HG03432 (cell line): ENCODE data around the gene CEBPE.

Source experiments
- ATAC-seq: cut with Tn5 transposase; IDR thresholded peaks from one replicate; pipeline ENCODE4 v1.9.1; 2021; ENCODE audit warnings: mild to moderate bottlenecking, moderate library complexity; ENCODE audit not compliant: unreplicated experiment

CEBPE gene

GRCh38 chr14:23145794-23146350, 26.8 kb upstream of the CEBPE start:
- no peak for ATAC-seq

GRCh38 chr14:23143911-23144310, 24.9 kb upstream of the CEBPE start:
- no peak for ATAC-seq

DNA sequence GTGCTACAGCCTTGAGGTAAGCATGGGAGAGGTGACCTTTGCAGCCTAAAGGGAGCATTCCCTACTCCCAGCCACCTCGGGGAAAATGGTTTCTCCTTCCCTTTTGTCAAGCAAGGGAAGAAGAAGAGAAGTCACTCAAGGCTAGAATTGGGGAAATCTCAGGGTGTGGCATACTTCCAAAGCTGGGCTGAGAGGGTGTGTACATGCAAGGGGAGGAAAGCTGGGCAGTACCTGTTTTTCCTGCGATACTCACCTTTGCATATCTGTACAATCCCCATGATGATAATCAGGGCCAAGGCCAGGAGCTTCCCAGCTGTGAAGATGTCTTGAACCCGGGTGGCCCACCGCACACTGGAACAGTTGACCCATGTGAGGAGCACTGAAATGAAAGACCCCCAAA, 23.8 kb upstream of the CEBPE start:
- ATAC-seq = no peak

DNA sequence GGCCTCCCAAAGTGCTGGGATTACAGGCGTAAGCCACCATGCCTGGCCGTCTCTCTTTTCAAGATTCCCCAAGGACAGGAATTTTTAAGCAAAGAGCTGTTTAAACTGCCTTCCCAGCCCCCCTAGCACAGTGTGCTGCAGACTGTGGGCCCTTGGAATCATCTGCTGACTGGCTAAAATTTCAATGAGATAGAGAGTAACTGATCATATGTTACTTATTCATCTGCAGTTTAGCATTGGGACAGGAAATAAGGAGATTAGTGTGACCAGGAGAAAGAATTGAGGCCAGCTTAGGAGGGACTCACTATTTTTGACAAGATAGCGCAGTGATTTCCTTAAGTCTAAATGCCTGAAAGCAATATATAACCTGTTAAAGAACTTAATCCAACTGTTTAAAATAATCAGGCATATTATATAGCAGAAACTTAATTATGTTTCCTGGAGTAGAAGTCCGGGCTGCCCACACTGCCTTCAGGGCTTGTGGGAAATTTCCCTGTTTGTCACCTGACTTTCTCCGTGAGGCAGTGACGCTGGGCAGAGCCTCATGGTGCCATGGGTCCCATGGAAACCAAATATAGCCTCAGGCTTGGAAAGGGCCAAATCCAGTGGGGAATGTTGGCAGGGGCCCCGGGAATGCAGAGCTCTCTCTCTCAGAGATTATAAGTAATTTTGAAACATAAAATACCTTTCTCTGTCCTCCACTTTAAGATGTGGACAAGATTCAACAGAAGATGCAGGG, 22.8 kb upstream of the CEBPE start:
- no peak for ATAC-seq

- no peak for ATAC-seq
These were observed 21.3 kb upstream of the CEBPE start for GRCh38 chr14:23140371-23140770.

- ATAC-seq = no peak
These were observed 20.8 kb upstream of the CEBPE start for GRCh38 chr14:23139874-23140273.

DNA sequence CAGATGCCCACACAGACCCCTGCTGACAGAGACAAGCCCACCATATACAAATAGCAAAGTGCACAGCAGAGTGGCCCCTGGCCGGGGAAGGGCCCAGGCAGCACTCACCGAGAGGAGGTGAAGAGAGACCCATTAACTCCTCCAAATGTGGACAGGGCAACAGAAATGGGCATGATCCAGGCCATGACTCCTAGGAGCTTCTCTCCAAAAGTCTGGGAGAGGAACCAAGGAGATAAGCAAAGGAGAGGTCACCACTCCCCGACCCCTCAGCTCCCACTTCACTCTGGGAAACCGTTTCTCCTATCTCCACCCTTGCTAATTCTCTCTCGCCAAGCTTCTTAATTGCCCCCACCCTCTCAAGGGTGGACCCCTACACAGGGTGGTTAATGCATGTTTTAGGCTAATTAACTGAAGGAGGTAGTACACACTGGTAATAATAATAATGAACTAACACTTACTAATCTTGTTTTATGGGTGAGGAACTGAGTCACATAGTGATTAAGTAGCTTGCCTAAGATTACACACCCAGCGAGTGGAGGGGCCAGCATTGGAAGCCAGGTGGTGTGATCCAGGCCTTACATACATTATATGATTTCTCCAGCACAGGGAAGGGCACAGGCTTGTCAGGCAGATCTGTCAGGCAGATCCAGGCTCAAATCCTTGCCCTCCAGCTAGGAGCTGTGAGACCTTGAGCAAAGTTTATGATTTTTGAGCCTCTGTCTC, 18.9 kb upstream of the CEBPE start:
- no peak for ATAC-seq

DNA sequence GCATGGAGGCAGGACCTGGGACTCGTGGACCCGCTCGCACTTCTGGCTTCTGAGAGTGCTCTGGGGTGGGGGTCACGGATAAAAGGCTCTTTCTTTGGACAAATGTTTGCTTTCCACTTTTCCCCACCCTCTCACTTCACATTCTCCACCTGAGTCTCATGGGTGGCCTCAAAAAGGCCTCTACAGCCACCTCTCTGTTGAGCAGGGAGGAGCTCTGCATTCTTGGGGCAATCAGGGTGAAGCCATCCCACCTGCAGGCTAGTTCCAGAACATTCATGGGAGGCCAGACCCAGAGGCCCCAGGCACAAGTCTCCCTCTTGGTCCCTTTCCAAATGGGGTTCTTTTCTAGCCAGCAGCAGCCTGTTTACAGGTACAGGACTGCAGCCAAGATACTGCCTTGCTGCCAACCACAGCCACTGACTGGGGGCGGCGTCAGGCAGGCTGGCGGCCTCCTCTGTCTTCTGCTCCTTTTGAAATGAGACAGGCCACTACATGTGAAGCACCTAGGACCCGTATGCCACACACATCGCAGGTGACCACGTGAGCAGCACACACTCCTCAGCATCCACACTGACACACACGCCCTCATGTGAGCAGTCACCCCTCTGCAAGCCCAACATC, 18.2 kb upstream of the CEBPE start:
- no peak for ATAC-seq

DNA sequence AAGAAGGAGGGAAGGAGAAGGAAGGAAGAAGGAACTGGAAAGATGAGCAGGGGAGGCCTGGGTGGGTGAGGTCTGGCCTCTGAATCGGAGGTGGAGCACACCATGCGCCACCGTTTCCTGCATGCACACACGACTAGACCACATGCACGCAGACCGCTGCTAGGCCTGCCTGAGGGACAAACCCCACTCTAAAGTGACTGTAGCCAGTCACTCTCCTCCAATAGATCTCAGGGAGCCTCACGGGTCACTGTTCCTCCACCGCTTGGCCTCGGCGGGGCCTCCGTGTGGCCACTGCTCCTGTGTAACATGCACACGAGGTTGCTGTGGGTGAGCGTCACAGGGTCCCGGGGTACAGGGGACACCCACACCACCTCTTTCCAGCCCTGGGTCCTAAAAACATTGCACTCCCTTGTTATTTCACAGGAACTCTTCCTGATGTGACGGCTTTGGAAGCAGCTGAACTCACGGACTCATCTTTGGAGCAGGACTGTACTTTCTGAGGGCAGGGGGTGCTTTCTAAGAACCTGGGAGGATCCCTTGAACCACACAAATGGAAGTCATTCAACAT, 17.6 kb upstream of the CEBPE start:
- ATAC-seq = no peak

- no peak for ATAC-seq
These were observed 13.9 kb upstream of the CEBPE start for GRCh38 chr14:23132970-23133369.

DNA sequence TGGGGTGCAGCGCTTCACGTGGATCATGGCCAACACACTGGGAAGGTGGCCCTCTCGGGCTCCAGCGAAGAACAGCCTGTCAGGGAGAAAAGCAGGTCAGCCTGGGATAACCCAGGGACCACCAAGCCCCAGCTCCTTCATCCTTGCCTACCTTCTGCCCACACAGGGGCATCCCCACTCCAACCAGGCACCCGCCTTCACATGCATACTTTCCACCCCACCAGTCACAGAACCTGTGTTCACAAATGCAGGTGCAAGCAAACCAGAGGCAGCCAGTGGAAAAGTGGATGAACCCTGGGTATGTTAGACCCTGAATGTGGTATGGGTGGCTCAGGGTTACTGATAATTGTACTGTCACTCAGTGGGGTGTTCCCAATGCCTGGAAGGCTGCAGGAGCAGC, 12.4 kb upstream of the CEBPE start:
- no peak for ATAC-seq

DNA sequence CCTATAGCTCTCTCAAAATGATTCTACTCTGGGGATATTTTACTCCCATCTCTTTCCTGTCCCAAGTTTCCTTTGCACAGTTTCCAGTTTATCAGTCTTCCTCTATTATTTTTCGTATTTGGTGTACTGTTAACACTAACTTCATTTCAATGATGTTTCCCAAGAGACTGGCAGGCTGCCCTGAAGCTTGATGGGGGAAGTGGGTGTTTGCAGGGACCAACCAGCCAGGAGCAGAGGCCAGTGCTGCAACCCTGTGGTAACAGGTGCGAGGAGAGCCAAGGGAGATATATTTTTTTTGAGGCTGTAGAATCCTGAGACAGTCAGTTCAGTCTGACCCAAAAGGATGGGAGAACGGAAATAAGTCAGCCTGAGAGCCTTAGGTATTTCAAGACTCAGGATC, 11.8 kb upstream of the CEBPE start:
- ATAC-seq = no peak

- ATAC-seq = no peak
These were observed 10.8 kb upstream of the CEBPE start for GRCh38 chr14:23129759-23130316.

DNA sequence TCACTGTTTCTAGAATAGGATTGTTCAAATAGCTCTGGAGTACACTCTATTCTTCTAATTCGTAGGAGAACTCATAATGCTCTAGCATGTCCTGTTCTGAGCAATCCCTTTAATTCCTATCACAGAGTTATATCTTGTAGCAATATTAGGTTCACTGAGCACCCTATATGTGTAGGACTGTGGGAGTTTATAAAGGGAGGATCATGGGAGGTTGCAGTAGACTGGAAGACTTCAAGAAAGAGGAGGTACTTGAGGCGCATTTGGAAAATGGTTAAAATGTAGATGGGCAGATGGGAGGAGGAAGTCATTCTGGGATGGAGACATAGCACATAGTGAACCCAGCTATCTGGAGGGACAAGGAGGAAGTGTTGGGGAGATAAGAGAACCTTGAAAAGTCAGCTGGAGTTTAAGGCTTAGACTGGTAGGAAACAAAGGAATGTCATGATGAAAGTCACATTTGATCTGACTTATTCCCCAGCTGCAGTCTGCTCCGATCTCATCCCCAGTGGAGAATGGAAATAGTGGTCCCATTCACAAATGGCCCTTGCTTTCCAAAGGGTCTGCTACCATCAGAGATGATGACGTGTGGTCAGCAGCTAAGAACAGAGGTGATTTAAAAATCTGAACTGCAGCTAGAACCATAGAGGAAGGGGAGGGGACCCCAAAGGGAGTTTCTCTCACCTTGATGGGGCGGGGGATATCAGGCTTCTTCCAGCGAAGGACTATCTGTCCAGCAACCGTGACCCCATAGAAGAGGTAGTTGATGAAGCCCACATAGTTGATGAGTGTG, 10.1 kb upstream of the CEBPE start:
- ATAC-seq = no peak

DNA sequence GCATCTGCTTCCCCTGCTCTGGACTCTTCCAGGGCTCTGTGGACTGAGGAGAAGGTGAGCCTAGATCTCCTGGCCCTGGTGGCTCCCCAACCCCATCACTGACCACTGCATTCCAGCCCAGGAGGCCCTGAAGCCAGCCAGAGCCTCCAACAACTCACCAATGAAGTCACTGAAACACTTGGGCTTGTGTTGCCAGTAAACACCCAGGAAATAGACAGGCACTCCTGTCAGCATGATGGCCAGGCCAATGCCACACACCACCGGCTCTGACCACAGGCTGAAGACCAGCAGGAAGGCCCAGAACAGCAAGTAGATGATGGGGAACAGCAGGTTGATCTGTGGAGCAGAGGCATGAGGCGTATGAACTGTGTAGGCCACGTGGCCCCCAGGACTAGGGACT, 8.8 kb upstream of the CEBPE start:
- ATAC-seq = no peak

- no peak for ATAC-seq
These were observed 7.7 kb upstream of the CEBPE start for GRCh38 chr14:23126548-23127278.

- ATAC-seq = no peak
These were observed 7.0 kb upstream of the CEBPE start for GRCh38 chr14:23125933-23126524.

DNA sequence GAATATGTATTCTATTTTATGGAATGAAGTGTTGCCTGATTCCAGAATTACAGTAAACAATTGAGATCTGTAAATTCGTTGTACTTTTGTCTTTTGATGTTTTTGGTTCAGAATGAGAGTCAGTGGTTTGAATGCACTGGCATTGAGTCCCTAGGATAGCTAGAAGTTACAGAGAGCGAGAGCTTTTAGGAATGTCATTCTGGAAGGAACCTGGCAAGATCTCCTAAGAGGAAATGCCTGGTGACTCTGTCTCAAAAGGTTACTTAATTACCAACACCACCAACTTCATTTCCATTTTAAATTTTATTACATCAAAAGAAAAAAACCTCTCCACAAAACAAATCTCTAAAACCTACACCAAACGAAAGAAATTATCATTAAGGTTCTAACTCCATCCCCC, 6.0 kb upstream of the CEBPE start:
- ATAC-seq = no peak

- no peak for ATAC-seq
These were observed 5.4 kb upstream of the CEBPE start for GRCh38 chr14:23124337-23124954.
